ENCODE results near the gene SAP130.

- no peak for TF ChIP-seq ASH2L (IDR thresholded peaks at IDR 0.05; ENCODE audit: low read length)
- TF ChIP-seq POLR2AphosphoS5 (IDR thresholded peaks at IDR 0.05; ENCODE audit: low read depth, low read length), result no peak
- no peak for TF ChIP-seq KDM1A (IDR thresholded peaks at IDR 0.05; ENCODE audit: borderline replicate concordance, low read length)
- no peak for TF ChIP-seq CTCF (IDR thresholded peaks at IDR 0.05; ENCODE audit: control extremely low read depth in 1 of 3, insufficient read depth in 1 of 3, low read depth in 1 of 3, low read length in 3 of 3)
- no peak for TF ChIP-seq RFX5 (IDR thresholded peaks at IDR 0.05; ENCODE audit: borderline replicate concordance, low read depth, low read length)
- no peak for TF ChIP-seq POLR2A (IDR thresholded peaks at IDR 0.05; ENCODE audit: control extremely low read depth in 1 of 2, low read depth in 2 of 2, low read length in 2 of 2)
- TF ChIP-seq RAD21 (IDR thresholded peaks at IDR 0.05 in 1 of 2, conservative IDR thresholded peaks at IDR 0.05 in 1 of 2; ENCODE audit: low read depth in 2 of 2, low read length in 2 of 2), result no peak
- TF ChIP-seq NRF1 (IDR thresholded peaks at IDR 0.05; ENCODE audit: low read depth, low read length), result no peak
- TF ChIP-seq GABPA (IDR thresholded peaks at IDR 0.05; ENCODE audit: borderline replicate concordance, insufficient read depth, low read length), result no peak
- TF ChIP-seq SP2 (IDR thresholded peaks at IDR 0.05; ENCODE audit: low read length), result no peak
- TF ChIP-seq TEAD4 (IDR thresholded peaks at IDR 0.05; ENCODE audit: low read depth, low read length), result no peak
- TF ChIP-seq CREB1 (IDR thresholded peaks at IDR 0.05), result no peak
- no peak for TF ChIP-seq TAF1 (IDR thresholded peaks at IDR 0.05; ENCODE audit: low read depth, low read length)
Observed at GRCh38 chr2:127996160-127996559, 31.7 kb downstream of the SAP130 start.

All from H1 (cell line).